Measurements from ENCODE around the gene PROM1. TPM values are rescaled to one million over a fixed set of nuclear protein-coding genes. Genes with fewer than 3 reads are reported as not detected.
A peak's percentile ranks its signal among the peaks of the same experiment; 100 is the strongest.

The PROM1 gene
- total and polyA plus RNA-seq, 2 experiments from 2014 or later, result 36.6 to 66.6 TPM

- no peaks in the 10 kb centered on the region; the same call in 1 of the 2 replicates for H3K4me1 ChIP-seq (ENCODE audit: insufficient read depth)
- no peaks in the 10 kb centered on the region for H3F3A ChIP-seq (replicated peaks; ENCODE audit: low read depth)
- no peak overlapping the region for H3K4me3 ChIP-seq
- peaks cover 67% of the 10 kb centered on the region for H3K79me2 ChIP-seq (replicated peaks; ENCODE audit: insufficient read depth)
- H4K20me1 ChIP-seq (replicated peaks; ENCODE audit: insufficient read depth), result peaks cover 28% of the 10 kb centered on the region
- Mint-ChIP-seq H3K27ac (peak overlapping the region; percentile 34; the same call in 1 of the 2 replicates), H3K36me3 (ENCODE audit: low read depth) (peaks cover 14% of the 10 kb centered on the region; the same call in 2 of the 3 replicates), H3K9me3 (no peaks in the 10 kb centered on the region), H3K4me1 (peaks cover 20% of the 10 kb centered on the region), H3K4me3 (no peak overlapping the region), H3K27me3 (ENCODE audit: insufficient read depth, low read depth, poor library complexity) (no peaks in the 10 kb centered on the region)
- no peaks in the 10 kb centered on the region for H3K9me2 ChIP-seq (ENCODE audit: insufficient read depth)
- H3K27me3 ChIP-seq (ENCODE audit: insufficient read depth), result no peaks in the 10 kb centered on the region
- TF ChIP-seq POLR2AphosphoS5 (IDR thresholded peaks at IDR 0.05; ENCODE audit: low read depth) (no peak), ZNF114 (CRISPR knock-in tag; IDR thresholded peaks at IDR 0.05) (no peak), EZH2 (IDR thresholded peaks at IDR 0.05; ENCODE audit: low read depth, unreplicated experiment) (no peak), REST (IDR thresholded peaks at IDR 0.05; ENCODE audit: unreplicated experiment) (no peak), EZH2phosphoT487 (IDR thresholded peaks at IDR 0.05; ENCODE audit: unreplicated experiment) (no peak), CTCF (conservative IDR thresholded peaks at IDR 0.05; ENCODE audit: low read depth in 2 of 2) (no peak), CREB1 (CRISPR knock-in tag; IDR thresholded peaks at IDR 0.05; ENCODE audit: low read depth) (no peak), ETS1 (IDR thresholded peaks at IDR 0.05) (no peak), ZNF462 (CRISPR knock-in tag; IDR thresholded peaks at IDR 0.05) (no peak)
- H2AFZ ChIP-seq, result no peak overlapping the region
- ATAC-seq (no peak), DNase-seq (ENCODE audit: low spot score) (no peak)
- no peaks in the 10 kb centered on the region for H3K36me3 ChIP-seq (ENCODE audit: insufficient read depth)
- no peak overlapping the region for H3K27ac ChIP-seq (ENCODE audit: low read depth)
- no peak overlapping the region for H3K4me2 ChIP-seq
Observed at GRCh38 chr4:16055873-16056272, 27.9 kb downstream of the PROM1 start.
